SK-N-SH treated with all-trans-retinoic acid at 6 μM for 48 hours (cell line): ENCODE data around the gene MGAT5B.

Source experiments
- ARNTL ChIP-seq: fragments of 450-650 bp; formaldehyde crosslinking; IDR thresholded peaks from 2 replicates; pipeline ENCODE4 v1.5.0; 2020; ENCODE audit warnings: low read depth, mild to moderate bottlenecking, moderate library complexity, borderline replicate concordance
- GLIS3 ChIP-seq: fragments of 250-450 bp; sonication (Bioruptor Pico); IDR thresholded peaks from 2 replicates; pipeline ENCODE4 v1.5.0; 2020; ENCODE audit warnings: mild to moderate bottlenecking, moderate library complexity
- TCF4 ChIP-seq: fragments of 250-450 bp; sonication (Bioruptor Pico); IDR thresholded peaks from 2 replicates; pipeline ENCODE4 v1.8.0; 2021; ENCODE audit warnings: mild to moderate bottlenecking, moderate library complexity, borderline replicate concordance
- ZFP30 ChIP-seq: fragments of 450-650 bp; formaldehyde crosslinking; IDR thresholded peaks from 2 replicates; pipeline ENCODE4 v1.5.0; 2022; ENCODE audit warnings: mild to moderate bottlenecking, moderate library complexity

- TF ChIP-seq ARNTL (CRISPR knock-in tag) (no peak), TCF4 (CRISPR knock-in tag) (no peak), ZFP30 (no peak), GLIS3 (CRISPR knock-in tag) (no peak)
Observed at GRCh38 chr17:76824093-76824492, 44.1 kb upstream of the MGAT5B start.
